Measurements from ENCODE around the gene MAST3.
A peak's percentile ranks its signal among the peaks of the same experiment; 100 is the strongest.
"Not testable (repeated sequence)": the region's sequence is repeated elsewhere in the genome, so short reads cannot be mapped to it uniquely, and the experiment has no call there.

The MAST3 gene

DNA sequence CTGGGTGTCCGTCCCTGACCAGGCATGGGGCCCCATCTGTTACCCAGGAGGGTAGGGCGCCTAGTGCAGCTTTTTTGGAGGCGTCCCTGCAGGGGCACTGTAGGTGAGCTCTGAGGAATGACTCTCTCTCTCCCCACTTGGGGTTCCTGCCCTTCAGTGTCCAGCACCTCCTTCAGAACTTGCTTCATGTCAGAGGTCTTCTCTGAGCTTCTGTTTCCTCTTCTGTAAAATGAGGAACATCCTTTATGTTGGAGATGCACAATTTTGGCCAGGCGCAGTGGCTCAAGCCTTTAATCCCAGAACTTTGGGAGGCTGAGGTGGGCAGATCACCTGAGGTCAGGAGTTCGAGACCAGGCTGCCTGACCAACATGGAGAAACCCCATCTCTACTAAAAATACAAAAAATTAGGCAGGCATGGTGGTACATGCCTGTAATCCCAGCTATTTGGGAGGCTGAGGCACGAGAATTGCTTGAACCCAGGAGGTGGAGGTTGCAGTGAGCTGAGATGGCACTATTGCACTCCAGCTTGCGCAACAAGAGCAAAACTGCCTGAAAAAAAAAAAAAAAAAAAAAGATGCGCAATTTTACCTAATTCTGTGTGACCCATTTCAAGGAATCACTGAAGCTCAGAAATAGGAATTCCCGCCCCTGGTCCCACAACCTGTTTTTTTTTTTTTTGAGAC, 40.2 kb downstream of the MAST3 start:
- DNase-seq (ENCODE audit: low spot score): no peak

DNA sequence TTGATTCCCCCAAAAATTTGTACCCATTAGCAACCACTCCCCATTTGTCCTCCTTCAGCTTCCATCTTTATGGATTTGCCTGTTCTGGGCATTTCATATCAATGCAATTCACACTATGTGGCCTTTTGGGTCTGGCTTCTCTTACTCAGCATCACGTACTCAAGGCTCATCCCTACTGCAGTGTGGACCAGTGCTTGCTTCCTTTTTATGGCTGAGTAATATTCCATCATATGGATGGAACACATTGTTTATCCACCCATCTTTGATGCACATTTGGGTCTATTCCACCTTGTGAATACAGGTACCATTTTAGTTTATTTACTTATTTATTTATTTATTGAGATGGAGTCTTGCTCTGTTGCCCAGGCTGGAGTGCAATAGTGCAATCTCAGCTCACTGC, 42.9 kb downstream of the MAST3 start:
- DNase-seq (ENCODE audit: low spot score): no peak

DNA sequence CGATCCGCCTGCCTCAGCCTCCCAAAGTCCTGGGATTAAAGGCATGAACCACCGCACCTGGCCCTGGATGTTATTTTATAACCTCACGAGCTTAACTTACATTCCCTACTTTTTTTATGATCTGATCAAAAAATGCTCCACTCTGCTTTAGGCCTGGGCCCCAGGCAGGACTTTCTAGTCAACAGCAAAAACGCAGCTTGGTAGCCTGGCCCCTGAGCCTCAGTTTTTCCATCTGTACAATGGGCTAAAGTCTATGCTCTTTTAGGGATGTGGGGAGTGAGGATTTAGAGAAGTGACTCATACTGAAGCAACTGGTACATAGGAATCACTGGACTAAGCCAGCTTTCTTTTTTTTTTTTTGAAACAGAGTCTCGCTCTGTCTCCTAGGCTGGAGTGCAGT, 43.5 kb downstream of the MAST3 start:
- DNase-seq (ENCODE audit: low spot score): peak; percentile 19

DNA sequence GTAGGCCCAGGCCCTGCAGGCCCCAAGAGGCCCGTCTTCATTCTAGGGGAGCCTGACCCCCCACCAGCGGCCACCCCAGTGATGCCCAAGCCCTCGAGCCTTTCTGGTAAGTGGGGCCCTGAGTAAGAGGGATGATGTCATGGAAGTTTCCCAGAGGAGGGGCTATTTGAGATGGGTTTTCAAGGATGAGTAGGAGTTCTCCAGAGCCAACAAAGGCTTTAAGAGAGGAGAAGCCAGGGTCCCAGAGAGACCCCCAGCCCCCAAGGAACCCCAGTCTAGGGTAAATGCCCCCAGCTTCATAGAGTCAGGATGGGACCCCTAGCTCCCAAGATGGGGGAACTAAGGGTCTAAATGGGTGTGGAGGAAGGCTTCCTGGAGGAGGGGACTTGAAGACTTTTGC, 46.3 kb downstream of the MAST3 start:
- DNase-seq (ENCODE audit: low spot score): no peak

DNA sequence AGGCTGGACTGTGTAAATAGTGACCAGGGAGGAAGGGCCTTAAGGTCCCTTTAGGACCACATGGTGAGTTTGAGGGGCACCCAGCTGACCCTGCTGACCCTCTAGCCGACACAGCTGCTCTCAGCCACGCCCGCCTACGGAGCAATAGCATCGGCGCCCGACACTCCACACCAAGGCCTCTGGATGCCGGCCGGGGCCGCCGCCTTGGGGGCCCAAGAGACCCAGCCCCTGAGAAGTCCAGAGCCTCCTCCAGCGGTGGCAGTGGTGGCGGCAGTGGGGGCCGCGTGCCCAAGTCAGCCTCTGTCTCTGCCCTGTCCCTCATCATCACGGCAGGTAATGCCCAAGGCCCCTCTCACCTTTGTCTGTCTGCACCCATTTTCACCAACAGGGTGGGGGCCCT, 46.8 kb downstream of the MAST3 start:
- no peak for DNase-seq (ENCODE audit: low spot score)

DNA sequence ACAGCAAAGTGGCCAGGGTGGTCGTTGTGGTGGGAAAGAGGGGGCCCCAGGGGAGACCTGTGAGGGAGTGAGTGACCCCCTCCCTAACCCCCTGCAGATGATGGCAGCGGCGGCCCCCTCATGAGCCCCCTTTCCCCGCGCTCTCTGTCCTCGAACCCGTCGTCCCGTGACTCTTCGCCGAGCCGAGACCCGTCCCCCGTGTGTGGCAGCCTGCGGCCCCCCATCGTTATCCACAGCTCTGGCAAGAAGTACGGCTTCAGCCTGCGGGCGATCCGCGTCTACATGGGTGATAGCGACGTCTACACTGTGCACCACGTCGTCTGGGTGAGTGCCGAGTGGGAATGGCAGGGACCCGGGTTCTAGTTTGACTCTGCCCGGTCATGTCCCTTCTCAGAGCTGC, 47.3 kb downstream of the MAST3 start:
- DNase-seq (ENCODE audit: low spot score): no peak

DNA sequence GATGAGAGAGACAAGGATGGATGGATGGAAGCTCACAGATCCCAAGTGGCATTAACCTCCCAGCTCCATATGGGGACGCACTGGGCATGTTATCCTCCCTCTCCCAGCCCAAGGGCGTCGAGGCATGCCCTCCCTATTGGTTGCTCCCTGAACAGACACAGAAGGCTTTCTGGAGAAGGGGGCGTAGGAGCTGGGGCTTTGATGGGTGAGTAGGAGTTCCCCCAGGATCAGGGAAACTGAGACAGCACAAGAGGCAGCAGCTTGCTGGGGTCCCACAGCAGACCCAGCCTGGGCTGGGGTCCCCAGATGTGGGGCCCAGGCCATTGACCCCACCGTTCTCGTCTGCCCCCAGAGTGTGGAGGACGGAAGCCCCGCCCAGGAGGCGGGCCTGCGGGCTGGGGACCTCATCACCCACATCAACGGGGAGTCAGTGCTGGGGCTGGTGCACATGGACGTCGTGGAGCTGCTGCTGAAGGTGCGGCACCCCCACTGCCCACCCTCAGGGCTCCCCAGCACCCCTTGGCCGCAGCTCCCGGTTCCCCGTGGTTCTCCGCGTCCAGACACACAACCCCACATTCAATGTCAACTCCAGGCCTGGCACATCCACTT, 47.9 kb downstream of the MAST3 start:
- DNase-seq (ENCODE audit: low spot score): no peak

DNA sequence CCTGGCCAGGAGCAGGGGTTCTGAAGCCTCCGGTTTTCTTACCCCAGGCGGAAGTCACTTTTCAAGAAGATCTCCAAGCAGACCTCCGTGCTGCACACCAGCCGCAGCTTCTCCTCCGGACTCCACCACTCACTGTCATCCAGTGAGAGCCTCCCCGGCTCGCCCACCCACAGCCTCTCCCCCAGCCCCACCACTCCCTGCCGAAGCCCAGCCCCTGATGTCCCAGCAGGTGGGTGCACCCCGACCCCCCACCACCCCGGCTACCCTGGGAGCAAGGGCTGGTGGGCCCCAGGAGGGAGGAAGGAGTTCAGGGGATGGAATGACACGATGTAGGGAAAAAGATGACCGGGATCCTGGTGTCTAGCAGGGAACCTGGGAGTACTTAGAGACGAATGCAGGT, 49.8 kb downstream of the MAST3 start:
- DNase-seq (ENCODE audit: low spot score): no peak

DNA sequence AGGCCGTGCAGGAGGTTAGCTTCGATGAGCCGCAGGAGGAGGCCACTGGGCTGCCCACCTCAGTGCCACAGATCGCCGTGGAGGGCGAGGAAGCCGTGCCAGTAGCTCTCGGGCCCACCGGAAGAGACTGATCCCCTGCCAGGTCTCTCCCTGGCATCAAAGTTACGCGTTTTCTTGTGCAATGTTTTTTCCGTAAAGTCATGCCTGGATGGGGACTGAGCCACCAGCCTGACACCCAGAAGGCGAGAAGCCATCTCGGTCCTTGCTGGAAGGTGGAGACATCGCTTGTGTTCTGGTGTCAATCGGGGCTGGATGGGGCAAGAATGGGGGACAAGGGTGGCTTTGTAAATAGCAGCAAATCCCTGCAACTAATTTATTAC, 52.0 kb downstream of the MAST3 start:
- DNase-seq (ENCODE audit: low spot score): no peak

DNA sequence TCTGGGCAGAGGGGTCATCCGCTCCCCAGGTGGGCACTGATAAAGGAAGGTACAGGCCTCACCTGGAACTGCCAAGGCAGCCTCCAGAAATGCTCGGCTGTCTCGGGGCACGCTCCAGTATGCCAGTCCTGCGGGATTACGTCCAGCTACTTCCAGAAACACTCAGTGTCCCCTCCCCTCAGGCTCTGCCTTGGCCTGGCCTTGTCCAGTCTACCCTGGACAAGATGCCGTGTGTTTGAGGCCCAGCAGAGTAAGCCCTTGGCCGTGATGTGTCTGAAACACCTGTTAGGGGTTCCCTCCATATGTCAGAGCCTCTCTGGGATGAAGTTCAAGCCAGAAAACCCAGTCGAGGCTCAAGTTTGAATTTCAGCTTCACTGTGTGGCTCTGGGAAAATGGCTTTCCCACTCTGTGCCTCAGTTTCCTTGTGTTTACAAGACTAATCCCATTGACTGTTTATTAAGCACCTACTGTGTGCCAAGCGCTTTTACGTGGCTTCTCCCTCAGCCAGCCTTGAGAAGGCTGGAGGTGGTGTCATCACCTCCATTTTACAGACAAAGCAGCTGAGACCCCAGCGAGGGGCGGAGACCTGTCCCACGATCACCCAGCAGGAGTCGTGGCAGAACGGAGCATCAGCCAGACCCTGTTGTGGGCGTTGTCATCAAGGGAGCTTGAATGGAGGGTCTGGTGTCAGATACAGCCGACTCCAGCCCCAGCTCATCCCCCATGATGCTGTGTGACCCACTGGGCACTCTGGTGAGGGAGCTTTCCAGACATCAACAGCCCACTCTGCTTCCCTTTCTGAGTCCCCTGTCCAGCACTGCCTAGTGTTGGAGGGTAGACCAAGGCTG, 53.4 kb downstream of the MAST3 start:
- DNase-seq (ENCODE audit: low spot score): no peak

DNA sequence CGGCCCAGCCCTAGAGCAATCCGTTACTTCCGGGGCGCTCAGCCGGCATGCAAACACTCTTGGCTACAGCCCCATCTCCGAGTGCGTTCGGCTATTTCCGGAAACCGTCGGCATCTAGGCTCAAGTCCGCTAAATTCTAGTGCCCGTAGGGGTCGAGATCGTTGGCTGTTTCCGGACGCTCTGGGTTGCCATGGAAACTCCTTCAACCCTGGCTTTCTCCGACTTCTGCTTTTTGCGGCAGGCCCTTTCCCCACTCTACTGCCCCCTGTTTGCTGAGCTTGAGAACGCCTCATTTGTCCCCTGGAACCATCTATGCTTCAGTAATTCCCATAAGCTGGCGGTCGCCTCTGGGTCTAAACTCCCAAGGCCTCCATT, 54.9 kb downstream of the MAST3 start:
- peak; percentile 98 for DNase-seq (ENCODE audit: low spot score)

DNA sequence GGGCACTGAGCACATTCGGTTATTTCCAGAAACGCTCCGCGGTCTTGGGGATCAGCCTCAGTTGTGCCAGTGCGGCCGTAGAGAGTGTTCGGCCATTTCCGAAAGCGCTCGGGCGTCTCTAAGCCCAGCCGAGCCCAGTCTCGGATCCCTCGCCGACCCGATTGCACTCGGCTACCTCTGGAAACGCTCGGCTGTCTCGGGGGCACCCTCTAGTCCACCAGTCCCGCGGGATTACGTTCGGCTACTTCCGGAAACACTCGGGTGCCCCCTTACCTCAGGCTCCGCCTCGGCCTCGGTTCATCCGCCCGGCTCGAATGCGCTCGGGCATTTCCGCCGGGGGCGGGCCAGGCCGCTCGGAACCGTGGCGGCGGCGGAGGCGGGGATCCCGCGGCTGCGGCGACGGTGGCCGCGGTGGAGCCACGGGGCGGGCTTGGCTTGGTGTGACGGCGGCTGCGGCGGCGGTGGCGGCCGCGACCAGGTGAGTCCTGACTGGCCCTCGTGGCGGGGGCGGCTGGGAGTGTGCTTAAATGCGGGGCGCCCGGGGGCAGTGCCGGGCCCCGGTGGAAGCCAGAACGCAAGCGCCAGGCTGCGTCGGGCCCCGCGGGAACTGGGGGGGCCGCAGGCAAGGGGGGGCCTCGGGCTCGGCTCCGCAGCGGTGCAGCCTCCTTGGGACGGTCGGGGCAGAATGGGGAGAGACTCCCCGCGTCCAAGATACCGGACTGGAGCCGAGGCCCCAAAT, 55.4 kb downstream of the MAST3 start, which contains the start of gene PIK3R2:
PIK3R2 (plus strand) TSS at position 347 of the 739 bp plus-strand sequence. CDS start 2,717 bp downstream, outside the sequence.
- DNase-seq (ENCODE audit: low spot score): peak; percentile 100

DNA sequence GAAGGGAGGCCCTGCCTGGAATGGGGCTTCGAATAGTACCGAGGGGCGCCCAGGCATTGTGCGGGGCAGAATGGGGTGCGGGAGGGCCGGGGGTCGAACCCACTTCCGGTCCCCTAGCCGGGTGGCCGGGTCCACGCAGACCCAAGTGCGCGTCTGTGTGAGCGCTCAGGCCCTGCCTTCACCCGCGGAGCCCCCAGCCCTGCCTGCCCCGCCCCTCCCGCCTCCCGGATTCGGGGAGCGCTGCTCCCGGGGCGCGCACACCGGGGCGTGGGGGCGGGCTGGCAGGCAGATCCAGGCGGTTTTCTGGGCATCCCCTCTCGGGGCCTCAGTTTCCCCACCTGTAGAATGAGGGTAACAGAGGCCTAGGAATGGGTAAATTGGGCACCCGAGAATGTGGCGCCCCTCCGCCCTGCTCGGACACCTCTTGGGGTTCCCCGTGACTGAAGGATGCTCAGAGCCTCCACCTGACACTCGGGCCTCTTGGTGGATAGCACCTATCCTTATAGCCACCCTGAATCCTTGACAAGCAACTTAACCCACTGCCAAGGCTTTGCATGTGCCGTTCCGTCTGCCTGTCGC, 56.1 kb downstream of the MAST3 start:
- no peak for DNase-seq (ENCODE audit: low spot score)

DNA sequence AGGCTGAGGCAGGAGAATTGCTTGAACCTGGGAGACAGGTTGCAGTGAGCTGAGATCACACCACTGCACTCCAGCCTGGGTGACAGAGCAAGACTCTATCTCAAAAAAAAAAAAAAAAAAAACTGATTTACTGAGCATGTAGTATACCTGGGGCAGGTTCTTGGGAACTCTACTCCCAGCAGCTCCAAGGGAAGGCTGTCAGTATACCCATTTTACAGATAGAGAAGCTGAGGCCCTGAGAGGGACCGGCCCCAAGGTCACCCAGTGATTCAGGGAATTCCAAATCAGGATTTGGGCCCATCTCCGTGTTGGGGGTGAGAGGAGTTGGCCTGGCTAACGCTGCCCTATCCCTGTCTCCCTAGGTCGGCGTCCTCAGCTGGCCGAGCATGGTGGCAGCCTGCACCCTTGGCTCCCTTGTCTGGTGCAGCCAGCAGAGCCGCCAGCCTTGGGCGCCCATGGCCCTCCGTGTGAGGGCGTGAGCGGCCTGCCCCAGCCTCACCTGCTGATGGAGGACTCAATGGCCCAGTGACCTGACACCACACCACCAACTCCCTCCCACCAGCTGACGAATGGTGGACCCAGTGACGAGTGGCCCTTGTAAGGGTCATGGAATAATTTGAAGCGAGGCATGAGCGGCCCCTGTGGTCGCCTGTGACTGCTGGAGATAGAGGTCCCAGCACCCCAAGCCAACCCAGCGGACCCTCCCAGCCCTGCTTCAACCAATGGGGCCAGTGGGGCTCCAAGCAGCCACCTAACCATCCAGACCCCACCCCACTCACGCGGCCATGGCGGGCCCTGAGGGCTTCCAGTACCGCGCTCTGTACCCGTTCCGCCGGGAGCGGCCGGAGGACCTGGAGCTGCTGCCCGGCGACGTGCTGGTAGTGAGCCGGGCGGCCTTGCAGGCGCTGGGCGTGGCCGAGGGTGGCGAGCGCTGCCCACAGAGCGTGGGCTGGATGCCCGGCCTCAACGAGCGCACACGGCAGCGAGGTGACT, 57.8 kb downstream of the MAST3 start:
- DNase-seq (ENCODE audit: low spot score): no peak

DNA sequence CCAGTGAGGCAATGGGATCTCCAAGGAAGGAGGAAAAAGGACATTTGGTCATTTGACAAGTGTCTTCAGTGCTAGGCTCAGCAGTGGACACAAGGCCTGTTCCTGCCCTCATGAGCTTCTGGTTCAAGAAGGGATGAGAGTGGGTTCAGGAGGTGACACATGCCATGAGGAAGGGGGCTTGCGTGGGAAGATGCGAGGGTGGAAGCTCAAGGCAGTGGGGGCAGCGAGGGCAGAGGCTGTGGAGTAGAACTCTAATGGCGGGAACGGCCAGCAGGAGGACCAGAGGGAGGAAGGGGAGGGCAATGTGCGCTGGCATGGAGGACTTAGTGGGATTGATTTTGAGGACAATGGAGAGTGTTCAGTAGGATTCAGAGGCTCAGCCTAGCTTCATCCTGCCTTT, 58.7 kb downstream of the MAST3 start:
- no peak for DNase-seq (ENCODE audit: low spot score)

DNA sequence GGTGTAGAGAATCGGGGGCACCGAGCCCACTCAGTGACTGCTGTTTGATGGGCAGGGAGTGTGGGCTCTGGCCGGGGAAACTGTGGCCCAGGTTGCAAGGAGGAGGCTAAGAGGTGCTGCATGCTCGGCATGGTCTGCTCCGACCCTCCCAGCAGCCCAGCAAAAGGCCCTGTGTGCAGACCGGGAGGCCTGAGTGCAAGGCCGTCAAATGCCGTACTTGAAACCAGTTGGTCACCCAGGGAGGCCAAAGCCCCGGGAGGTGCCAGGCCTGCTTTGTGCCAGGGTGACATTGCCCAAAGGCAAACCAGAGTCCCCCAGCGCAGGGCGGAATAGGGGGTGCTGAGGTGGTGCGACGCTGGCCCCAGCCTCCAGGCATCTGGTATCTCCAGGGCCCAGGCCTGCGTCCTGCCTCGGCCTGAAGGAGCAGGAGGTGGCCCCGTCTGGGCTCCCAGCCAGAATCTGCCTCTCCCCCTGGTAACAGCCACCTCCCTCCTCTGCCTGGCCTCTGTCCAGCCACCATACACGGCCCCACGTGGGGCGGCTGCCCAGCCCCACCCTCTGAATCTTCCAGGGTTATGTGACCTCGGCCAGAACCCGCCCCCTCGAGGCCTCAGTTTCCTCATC, 59.4 kb downstream of the MAST3 start:
- DNase-seq (ENCODE audit: low spot score): peak; percentile 81

DNA sequence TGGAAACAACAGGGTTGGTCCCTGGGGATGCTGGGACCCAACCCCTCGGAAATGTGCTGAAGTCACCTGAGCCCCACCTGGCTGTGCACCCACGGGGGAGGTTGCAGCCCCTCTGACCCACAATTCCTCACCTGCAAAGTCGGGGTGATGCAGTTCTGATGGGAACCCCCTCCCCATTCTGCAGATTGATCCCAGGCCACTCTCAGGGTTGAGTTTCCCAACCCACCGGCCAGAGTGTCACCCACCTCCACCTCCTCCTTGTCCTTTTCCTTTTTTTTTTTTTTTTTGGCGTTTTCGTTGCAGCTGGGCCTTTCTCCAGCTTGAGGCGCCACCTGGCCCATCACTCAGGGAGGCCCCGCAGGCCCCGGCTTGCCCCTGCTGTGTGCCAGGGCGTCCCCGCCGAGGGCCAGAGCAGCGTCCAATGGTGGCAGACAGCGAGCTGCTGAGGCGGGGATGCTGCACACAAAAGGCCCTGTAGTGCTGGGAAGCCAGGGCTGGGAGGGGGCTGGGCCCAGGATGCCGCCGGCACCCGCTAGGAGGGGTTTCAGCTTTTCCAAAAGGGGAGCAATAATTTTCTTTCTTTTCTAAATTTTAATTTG, 60.0 kb downstream of the MAST3 start:
- DNase-seq (ENCODE audit: low spot score): no peak

DNA sequence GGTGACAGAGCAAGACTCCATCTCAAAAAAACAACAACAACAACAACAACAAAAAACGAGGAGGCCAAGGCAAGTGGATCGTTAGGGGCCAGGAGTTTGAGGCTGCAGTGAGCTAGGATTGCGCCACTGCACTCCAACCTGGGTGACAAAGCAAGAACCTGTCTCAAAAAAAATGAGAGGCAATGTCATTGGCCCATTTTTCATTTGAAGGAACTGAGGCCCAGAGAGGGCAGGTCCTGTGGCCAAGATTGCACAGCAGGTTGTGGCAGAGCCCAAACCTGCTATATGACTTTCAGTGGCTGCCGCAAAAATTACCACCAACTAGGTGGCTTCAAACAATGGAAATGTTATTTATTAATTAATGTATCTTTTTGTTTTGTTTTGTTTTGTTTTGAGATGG, 60.9 kb downstream of the MAST3 start:
- no peak for DNase-seq (ENCODE audit: low spot score)

DNA sequence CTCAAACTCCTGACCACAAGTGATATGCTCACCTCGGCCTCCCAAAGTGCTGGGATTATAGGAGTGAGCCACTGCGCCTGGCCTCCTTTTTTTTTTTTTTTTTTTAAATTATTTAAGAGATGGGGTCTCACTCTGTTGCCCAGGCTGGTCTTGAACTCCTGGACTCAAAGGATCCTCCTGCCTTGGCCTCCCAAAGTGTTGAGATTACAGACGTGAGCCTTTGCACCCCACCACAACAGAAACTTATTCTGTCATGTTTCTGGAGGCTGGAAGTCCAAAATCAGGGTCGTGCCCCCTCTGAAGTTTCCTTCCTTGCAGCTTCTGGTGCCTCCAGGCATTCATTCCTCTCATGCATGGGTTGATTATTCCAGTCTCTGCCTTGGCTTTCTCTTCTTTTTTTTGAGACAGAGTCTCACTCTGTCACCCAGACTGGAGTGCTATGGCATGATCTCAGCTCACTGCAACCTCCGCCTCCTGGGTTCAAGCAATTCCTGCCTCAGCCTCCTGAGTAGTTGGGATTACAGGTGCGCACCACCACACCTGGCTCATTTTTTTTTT, 61.6 kb downstream of the MAST3 start:
- not testable (repeated sequence) for DNase-seq (ENCODE audit: low spot score)

DNA sequence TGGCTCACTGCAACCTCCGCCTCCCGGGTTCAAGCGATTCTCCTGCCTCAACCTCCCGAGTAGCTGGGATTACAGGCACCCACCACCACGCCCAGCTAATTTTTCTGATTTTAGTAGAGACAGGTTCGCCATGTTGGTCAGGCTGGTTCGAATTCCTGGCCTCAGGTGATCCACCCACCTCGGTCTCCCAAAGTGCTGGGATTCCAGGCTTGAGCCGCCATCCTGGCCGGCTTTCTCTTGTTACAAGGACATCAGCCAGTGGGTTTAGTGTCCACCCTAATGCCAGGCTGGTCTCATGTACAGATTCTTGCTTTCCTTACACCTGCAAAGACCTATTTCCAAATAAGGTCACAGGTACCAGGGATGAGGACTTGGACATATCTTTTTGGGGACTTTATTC, 62.2 kb downstream of the MAST3 start:
- no peak for DNase-seq (ENCODE audit: low spot score)
